Cardiac fibroblast (primary cell): ENCODE results near the gene MIOS.

ENCODE experiments used
- DNase-seq, 2 donors: peaks; one replicate each; pipeline versions ENCODE4 v3.0.0 to v3.0.0-alpha.2; 2010; ENCODE audit warnings: low read depth in 2 of 2
- H3K4me3 ChIP-seq, 2 donors: replicated peaks in 1 of 2; 1 replicate in 1 of 2; 2 replicates in 1 of 2; pipeline ENCODE4 v1.5.1; 2011; ENCODE audit warnings: low read depth in 2 of 2, low read length in 2 of 2, mild to moderate bottlenecking in 2 of 2, moderate library complexity in 1 of 2
- TF ChIP-seq, protein P1 (sequence below): IDR thresholded peaks from one replicate; pipeline ENCODE4 v1.5.1; 2011; ENCODE audit warnings: low read depth, mild to moderate bottlenecking, low read length, inconsistent platforms

Gene MIOS

DNA sequence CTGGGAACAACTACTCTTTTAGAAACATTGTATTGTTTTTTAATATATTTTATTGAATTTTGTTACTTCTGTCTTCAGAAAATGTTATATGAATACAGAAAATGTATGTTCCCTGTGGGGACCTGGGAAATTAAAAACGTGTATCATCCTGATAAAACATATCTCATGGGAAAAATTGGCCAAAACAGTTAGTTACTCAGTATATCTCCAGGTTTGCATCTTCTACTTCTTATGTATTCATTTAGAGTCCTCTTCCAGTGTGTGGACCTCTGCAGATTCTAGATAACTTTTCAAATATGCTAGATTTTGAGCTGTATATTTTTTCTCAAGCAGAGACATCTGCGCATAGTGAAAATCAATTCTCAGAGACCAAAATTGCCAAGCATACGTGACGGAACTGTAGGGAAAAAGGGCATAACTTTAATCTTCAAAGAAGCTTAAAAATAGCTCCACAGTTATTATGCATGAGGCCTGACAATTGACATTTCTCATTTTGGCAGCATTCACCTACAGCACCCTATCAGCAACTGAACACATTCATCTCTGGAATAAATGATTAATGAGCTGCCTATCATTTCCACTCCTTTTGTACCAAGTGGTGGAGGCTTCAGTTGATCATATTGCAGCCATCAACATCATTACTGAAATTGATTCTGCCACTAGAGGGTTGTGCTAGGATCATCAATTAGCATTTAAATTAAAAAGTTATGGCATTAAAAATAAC is 47.5 kb downstream of the MIOS start:
- TF ChIP-seq, protein P1, sequence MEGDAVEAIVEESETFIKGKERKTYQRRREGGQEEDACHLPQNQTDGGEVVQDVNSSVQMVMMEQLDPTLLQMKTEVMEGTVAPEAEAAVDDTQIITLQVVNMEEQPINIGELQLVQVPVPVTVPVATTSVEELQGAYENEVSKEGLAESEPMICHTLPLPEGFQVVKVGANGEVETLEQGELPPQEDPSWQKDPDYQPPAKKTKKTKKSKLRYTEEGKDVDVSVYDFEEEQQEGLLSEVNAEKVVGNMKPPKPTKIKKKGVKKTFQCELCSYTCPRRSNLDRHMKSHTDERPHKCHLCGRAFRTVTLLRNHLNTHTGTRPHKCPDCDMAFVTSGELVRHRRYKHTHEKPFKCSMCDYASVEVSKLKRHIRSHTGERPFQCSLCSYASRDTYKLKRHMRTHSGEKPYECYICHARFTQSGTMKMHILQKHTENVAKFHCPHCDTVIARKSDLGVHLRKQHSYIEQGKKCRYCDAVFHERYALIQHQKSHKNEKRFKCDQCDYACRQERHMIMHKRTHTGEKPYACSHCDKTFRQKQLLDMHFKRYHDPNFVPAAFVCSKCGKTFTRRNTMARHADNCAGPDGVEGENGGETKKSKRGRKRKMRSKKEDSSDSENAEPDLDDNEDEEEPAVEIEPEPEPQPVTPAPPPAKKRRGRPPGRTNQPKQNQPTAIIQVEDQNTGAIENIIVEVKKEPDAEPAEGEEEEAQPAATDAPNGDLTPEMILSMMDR, result no peak
- DNase-seq, result no peak
- H3K4me3 ChIP-seq, result no peak overlapping the region

DNA sequence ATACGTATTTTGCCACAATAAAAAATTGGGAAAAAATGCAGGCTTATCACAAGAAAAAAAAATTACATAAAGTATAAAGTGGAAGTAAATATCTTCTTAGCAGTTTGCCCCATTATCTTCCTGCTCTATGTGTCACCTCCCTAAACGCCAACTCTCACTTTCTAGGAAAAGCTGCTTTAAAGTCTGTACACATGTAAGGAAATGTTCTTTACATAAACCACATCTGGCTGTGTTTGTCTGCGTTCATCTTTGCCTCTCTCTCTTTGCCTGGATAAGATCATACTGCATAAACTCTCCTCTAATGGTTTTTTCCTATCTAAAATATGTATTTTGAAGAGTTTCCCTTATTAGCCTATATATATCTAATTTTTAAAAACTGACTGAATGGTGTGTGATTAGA is 50.9 kb downstream of the MIOS start:
- H3K4me3 ChIP-seq, result no peak overlapping the region
- TF ChIP-seq, protein P1, result no peak
- no peak for DNase-seq

DNA sequence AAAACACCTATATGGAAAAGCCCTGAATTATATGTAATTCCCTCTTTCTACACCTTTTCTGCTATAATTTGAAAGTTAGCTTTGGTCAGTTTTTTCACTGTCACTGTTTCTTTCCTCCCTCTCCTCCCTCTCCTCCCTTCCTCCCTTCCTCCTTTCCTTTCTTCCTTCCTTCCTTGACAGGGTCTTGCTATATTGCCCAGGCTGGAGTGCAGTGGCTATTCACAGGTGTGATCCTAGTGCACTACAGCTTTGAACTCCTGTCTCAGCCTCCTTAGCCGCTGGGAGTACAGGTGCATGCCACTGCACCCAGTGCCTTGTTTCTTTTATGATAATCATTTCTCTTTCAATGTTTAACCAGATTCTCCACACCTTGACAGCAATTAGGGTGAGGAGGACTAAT is 51.7 kb downstream of the MIOS start:
- no peak overlapping the region for H3K4me3 ChIP-seq
- DNase-seq, result no peak
- TF ChIP-seq, protein P1, result no peak

DNA sequence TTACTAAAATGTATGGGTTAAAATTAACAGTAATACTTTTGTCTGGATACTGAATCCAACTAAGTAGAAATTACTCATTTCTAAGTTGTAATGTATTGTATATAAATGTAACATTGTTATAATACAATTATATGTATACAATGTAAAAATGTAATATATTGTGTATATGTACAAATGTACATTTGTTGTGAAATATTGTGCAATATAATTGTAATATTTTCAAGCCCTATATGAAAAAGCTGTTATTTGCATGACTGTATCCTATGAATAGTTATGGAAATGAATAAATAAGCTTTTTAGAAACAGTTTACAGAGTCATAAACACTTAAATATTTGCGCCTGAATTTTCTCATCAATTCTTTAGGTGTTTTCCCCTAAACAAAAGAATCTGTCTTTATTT is 53.6 kb downstream of the MIOS start:
- H3K4me3 ChIP-seq, result no peak overlapping the region
- DNase-seq, result no peak
- TF ChIP-seq, protein P1, result no peak

DNA sequence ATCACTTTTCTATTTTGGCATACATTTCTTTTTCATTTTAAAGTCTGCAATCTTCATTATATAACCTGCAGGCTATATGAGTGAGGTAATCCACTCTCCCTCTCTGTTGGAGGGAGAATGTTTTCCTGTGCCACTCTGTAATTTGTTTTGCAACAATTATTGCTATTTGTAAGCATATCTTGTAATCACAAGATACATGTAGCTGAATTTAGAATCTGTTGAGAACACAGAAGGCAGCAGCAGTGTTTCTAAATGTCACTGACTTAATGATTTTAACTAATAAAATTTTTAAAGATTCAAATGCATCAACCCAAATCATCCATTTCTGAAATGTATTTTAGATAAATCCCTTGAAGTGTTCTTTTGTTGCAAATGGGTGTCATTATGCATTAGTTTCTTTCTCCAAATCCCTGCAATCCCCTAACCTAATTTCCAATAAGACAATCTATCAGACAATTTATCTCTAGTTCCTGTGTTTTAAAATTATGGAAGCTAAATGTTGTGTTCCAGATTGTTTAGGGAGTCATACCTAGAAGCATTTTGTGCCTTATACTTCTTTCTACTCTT is 54.0 kb downstream of the MIOS start:
- DNase-seq, result no peak
- no peak overlapping the region for H3K4me3 ChIP-seq
- TF ChIP-seq, protein P1, result no peak

DNA sequence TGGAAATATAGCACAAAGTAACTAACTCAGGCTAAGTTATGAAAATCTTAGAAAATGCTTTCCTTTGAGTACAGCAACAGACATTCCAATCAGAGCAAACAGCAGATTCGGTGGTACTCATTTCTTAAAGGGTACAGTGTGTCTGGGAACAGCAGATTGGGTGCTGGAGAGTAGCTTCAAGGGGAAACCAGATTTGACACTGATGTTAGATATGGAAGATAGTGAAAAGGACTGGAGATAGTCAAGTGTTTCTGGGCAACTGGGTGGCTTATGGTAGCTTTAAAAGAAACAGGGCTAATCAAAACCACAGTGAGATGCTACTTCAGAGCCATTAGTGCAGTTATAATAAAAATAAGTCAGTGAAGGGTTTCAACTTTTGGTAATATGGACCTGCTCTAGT is 61.8 kb downstream of the MIOS start:
- DNase-seq, result no peak
- TF ChIP-seq, protein P1, result no peak
- H3K4me3 ChIP-seq, result no peak overlapping the region
